CD4-positive, alpha-beta T cell treated with Interleukin-4 for 4 hours (primary cell): ENCODE results near the gene GPHN.
"Not testable (repeated sequence)": the region's sequence is repeated elsewhere in the genome, so short reads cannot be mapped to it uniquely, and the experiment has no call there.

Source experiments
- DNase-seq: peaks from one replicate; pipeline ENCODE4 v3.0.0-alpha.2; 2020

GPHN gene

DNA sequence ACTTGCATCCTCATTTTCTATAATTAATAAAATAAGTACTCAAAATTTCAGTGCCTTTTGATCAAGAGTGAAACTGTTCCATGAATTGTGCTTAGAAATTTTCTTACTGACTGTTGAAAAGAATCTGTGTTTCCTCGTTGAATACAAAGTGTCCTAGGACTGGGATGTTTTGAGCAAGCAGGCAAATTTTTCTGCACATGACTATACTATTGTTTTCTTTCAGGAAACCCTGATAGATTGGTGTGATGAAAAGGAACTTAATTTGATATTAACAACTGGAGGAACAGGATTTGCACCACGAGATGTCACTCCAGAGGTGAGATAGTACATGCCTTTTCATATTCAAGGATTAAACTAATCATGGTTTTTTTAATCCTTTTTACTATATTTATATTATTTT lies 316.3 kb downstream of the GPHN start:
- DNase-seq = no peak

DNA sequence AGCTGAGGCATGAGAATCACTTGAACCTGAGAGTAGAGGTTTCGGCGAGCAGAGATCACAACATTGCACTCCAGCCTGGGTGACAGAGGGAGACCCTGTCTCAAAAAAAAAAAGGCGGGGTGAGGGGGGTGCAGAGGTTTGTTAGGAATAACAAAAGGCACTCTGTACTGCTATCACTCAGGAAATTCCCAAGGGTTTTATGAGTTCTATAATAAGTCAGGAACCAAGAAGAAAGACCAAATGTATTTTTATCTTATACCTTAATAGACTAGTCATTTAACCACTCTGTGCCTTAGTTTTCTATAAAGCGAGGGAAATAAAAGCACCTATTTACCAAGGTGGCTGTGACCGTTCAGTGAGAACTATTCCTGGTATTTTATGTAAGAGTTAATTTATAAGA lies 319.2 kb downstream of the GPHN start:
- DNase-seq = no peak

DNA sequence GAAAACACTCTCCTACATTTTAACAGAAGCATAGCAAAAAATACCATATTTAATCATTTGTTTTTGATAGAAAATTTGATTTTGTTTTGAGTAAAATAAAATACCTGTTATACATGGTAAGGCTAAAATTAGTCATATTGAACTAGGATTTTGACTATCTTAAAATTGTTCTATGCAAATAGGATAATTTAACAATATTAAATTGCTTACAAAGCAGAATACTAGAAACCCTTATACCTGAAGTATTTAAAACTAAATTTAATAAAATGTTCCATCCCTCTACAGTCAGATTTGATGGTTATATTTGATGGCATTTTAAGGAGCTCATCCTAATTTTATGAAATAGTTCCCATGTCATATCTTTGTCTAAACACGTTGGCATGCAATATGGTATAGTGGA lies 323.2 kb downstream of the GPHN start:
- no peak for DNase-seq

DNA sequence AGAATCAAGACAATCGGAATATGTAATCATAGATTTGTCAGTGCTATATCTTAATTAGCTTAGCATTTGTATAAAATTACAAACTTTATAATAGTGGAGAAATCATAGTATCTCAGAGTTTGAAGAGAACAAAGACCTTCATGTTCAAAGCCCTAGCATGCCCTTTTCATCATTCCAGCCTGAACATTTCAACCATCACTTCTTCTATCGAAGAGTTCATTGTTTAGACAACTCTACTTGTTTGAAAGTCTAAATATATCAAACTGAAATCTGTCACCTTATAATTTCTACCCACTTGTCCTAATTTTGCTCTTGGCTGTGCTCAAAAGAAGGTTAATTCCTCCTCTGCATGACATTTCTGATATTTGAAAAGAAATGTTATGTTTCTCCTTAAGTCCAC lies 325.9 kb downstream of the GPHN start:
- DNase-seq = no peak

DNA sequence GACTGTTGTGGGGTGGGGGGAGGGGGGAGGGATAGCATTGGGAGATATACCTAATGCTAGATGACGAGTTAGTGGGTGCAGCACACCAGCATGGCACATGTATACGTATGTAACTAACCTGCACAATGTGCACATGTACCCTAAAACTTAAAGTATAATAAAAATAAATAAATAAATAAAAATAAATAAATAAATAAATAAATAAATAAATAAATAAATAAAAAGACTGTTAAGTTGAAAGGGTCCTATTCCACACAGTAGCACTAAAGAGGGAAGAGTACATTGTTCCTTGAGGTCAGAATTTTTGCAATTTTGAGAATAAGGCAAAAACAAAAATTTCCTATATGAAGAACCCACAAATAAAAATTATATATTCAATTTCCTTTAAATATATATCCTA lies 329.5 kb downstream of the GPHN start:
- not testable (repeated sequence) for DNase-seq

DNA sequence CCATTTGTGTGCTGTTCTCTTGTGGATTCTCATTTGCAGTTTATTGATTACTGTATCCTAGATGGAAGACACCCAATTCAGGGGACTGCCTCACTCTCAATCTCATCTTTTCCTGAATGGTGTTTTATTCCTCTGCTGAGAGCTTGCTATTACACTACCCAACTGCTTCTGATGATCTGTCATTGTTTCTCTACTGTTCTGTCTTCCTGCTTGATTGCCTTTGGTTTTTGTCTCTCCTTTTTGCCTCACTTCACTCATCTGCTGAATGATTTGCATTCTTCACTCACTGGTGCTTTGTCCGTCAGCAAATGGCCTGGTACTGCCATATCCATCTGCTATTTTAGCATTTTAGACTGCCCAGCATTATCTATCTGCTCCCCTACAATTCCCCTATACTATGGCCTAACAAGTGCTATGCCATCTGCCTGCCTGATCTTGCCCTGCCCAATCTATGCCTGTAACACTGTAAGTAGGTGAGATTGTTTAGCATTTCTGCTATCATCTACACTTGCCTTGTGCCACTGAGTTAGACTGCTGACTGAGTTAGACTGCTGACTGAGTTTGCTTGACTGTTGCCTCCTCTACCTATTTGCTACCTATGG lies 335.1 kb downstream of the GPHN start:
- no peak for DNase-seq

DNA sequence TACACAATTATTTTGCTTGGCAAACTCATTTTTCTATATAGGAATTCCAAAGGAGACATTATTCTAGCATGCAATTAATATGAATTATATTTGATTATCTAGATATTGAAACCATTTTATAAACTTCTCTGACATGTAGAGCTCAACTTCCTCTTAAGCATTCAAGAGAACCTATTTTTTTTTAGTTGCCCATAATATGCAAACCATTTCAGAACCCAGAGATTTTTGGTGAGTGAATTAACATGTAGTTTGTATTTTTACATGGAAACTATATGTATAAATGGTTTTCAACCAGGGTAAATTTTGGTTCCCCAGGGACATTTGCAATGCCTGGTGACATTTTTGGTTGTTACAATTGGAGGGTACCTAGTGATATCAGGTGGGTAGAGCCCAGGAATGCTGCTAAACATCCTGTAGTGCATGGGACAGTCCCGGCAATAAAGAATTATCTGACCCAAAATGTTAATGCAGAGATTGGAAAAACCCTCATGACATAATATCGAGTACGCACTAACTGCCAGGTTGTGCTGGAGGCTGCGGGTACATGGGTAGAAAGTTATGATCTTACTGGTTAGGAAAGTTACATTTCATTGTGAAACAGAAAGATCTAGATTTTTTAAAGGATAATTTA lies 342.4 kb downstream of the GPHN start:
- no peak for DNase-seq

DNA sequence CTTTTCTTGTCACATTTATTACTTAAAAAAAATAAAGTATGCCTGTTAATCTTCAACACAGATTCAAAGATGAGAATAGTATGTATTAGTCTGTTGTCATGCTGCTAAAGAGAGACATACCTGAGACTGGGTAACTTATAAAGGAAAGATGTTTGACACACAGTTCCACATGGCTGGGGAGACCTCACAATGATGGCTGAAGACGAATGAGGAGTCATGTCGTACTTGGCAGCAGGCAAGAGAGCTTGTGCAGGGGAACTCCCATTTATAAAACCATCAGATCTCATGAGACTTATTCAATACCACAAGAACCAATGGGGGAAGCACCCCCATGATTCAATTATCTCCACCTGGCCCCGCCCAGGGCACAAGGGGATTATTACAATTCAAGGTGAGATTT lies 345.4 kb downstream of the GPHN start:
- DNase-seq = no peak

DNA sequence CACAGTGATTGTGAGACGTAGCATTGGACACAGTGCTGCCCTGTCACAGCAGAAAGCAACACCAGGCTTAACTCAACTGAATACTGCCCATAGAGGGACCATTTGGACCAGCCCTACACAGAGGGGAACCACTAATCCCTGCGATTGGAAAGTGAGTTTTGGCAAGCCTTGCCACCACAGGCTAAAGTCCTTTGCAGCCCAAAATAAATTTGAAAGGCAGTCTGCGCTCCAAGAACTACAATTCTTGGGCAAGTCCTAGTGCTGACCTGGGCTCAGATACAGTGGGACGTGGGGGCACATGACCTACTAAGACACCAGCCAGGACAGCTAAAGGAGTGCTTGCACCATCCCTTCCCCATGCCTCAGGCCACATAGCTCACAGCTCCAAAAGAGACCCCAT lies 349.9 kb downstream of the GPHN start:
- no peak for DNase-seq

DNA sequence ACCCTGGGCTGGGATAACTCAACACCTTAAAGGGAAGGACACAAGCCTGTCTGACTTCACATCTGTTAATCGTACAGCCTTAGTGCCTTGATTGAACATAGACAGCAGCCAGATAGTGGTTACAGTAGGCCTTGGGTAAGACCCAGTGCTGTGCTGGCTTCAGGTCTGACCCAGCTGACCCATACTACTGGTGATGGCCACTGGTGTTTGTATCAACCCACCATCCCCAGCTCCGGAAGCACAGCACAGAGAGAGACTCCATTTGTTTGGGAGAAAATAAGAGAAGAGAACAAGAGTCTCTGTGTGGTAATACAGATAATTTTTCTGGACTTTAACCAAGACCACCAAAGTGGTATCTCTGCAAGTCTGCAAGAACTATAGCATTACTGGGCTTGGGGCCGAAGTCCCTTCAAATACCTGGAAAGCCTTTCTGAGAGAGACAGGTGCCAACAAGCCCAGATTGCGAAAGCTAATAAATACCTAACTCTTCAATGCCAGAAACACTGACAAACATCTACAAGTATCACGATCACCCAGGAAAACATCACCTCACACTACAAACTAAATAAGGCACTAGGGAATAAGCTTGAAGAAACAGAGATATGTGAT lies 351.2 kb downstream of the GPHN start:
- DNase-seq = no peak

DNA sequence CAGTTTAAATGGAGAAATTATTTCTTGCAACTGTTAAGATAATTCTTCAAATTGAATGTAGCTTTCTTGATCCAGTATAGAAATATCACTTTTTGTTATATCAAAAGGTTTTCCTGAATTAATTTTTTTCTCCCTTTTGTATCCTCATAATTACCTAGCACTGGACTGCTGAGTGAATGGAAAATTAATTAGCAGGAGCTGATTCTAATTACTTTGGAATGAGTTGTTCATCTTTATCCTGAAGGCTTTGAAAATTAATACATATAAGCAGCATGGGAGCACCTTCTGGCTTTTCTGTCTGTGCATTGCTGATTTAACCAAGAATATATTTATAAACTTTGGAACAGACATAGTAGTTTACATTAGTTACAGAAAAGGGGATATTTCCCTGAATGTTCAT lies 373.6 kb downstream of the GPHN start:
- DNase-seq = no peak

DNA sequence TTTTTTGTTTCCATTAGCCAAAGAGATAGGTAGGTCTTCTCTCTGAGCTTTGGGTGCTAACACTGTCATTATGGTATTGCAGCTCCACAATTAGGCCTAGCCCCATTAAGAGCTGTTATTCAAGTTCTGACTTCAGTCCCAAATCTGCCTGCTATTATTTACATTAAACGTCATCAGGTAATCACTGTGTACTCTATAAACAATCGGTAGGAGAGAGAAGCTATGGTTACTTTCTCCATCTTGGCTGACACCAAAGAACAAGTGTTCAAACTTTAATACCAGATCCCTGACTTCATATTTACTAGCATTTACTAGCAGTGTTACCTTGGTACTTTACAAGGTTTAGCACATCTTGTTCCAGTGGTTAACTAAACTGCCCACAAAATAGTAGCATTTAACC lies 376.2 kb downstream of the GPHN start:
- DNase-seq = no peak

DNA sequence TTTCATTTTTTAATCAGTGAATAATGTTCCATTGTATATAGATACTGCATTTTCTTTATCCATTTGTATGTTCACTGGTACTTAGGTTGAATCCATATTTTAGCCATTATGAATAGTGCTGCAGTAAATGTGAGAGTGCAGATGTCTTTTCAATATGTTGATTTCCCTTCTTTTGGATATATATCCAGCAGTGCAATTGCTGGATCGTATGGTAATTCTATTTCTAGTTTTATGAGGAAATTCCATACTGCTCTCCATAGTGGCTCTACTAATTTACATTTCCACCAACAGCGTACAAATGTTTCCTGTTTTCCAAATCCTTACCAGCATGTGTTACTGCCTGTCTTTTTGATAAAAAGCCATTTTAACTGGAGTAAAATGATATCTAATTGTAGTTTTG lies 392.8 kb downstream of the GPHN start:
- no peak for DNase-seq

DNA sequence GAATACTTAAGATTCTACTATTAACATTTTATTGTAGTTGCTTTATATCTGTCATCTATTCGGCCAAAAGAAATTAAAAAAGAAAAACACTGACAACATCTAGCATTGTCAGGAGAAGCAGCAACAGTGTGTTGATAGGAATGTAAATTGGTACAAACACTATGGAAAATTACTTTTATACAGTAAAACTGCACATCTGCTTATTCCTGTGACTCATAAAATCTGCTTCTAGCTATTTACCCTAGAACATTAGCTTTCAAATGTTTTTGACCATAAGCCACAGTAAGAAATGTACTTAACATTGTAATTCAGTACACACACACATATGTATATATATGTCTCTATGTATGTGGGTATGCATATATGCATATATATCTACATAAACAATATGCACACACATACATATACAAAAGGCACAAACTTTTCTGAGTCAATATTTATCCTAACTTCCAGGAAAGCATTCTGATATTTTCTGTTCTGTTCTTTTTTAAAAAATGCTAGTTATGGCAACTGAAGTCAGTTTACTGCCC lies 402.4 kb downstream of the GPHN start:
- DNase-seq = no peak

DNA sequence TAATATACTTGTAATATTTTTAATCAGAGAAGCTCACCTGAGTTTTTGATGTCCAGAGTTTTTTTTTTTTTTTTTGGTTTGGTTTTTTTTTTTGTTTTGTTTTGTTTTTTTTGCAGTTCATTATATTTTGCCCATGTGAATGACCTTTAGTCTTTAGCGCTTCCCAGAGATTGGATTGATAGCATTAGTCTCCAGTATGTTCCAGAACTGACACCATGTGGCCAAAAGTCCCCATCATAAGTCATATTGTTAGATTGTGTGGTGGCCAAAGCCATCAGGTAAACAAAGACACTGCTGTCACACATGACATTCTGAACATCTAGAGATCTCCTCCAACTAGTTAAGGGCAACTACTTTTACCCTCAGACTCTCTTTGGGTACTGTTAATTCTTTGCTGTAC lies 408.5 kb downstream of the GPHN start:
- DNase-seq = no peak

DNA sequence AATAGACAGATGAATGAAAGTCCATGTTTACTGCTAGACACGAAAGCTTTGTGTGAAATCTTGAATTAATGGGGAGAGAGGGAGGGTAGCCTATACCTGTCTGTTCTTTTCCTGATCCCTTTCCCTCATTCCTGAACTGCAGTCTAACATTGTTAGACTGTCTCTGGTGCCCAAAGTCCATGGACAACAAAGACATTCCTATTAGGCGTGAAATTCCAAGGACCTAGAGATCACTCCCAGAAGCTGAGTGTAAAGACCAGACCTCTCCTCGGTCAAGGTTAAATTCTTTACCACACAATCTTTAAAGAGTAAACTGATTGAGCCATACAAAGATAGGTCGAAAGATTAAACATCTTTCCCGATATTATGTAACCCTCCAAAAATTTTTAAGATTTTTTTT lies 410.6 kb downstream of the GPHN start:
- DNase-seq = no peak

DNA sequence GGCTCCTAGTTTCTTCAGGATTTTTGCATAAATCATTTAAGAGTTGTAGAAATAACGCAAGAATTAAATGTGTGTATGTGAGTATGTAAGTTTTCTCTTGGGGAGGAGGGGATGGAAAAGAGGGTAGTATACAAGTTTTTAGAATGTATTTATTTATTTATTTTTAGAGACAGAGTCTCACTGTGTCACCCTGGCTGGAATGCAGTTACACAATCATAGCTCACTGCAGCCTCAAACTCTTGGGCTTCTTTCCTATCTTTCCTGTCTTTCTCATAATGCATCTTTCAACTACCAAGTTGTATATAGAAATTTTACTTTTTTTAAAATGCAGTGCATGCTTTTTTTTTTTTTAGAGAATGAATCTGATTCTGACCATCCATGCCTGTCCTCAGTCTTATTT lies 412.2 kb downstream of the GPHN start:
- no peak for DNase-seq

DNA sequence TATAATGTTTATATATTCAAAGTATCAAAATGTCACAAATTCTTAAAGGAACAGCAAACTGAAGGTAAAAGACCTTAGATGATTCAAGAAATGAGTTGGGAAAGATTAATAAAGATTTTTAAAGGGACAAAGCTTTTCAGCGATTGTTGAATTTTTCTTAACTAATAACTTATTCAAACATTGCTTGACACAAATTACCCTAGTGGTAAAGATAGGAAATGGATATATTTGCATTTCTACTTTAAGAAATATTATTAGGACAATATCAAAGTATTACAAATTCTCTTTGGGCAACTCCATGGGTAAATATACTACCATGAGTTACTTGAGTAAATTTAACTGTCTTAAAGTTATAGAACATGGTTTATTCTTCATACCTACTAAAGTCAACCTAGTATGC lies 415.3 kb downstream of the GPHN start:
- DNase-seq = no peak

DNA sequence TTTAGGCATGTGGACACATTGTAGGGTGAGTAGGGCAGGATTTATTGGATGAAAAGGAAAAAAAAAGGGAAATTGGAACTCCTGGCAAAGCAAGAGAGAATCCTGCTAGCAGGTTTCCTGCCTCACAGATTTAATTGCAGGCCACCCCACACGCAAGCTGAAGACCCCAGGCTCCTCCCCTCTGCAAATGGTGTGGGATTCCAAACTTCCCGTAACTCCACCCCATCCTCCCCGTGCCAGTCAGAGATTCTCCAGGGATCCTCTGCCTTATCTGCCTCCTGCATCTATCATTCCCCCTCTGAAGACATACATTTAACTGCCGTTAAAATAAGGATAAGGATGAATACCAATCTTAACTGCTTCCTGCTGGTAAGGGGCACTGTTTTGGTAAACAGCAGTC lies 431.5 kb downstream of the GPHN start:
- DNase-seq = no peak

DNA sequence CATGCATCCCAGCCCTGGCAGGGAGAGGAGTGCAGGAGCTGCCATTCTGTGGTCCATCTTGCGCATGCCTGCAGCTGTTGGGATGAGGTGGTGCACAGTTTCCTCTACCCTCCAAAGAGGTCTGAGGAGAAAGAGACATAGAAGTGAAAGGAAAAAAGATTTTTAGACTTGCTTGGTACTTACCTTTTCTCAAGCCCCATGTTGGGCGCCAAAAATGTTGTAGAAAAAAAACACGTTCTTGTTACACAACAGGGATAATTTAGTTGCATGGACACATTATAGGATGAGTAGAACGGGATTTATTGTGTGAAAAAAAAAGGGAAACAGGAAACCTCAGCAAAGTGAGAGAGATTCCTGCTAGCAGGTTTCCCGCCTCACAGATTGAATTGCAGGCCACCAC lies 436.9 kb downstream of the GPHN start:
- no peak for DNase-seq

DNA sequence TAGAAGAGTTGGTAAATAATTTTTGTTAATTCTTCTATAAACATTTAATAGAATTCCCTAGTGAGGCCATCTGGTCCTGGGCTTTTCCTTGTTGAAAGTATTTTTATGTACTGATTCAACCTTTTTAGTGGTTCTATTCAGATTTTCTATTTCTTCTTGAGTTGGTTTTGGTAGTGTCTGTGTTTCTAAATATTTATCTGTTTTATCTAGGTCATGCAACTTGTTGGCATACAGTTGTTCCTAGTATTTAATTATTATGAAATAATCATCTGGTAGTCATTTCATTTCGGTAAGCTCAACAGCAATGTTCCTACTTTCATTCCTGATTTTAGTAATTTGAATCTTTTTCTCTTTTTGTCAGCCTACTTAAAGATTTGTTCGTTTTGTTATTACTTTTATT lies 447.2 kb downstream of the GPHN start:
- no peak for DNase-seq

DNA sequence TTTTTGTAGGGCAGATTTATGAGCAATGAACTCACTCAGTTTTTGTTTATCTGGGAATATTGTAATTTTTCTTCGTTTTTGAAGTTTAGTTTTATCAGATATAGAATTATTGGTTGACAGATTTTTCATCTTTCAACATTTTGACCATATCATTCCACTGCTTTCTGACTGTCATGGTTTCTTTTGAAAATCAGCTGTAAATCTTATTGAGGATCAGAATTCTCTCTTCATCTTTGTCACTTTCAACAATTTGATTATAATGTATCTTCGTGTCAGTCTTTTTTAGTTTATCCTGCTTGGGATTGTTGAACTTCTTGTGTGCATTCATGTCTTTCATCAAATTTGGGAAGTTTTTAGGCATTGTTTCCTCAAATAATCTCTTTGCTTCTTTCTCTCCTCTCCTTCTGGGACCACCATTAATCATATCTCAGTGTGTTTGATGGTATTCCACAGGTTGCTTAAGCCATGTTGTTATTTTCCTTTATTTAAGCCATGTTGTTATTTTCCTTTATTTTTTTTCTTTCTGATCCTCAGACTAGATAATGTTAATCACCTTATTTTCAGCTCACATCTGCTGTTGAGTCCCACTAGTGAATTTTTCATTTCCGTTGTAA lies 451.6 kb downstream of the GPHN start:
- no peak for DNase-seq

DNA sequence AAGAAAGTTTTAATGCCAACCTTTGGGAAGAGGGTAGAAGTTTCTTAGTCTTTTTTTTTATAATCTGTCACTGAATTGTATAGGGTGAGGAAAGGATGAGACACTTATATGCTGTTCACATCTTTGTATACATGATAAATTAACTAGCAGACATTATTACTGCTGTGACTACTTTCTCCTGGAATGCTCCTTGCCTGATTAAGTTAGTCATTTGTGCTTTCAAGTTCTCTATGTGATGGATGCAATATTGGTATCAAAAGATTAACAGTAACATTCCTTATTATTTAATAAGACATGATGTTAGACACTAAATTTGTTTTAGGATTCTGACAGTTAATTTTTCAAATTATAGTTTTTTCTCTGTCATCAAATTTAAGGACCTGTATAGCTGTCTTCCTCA lies 457.9 kb downstream of the GPHN start:
- DNase-seq = no peak

DNA sequence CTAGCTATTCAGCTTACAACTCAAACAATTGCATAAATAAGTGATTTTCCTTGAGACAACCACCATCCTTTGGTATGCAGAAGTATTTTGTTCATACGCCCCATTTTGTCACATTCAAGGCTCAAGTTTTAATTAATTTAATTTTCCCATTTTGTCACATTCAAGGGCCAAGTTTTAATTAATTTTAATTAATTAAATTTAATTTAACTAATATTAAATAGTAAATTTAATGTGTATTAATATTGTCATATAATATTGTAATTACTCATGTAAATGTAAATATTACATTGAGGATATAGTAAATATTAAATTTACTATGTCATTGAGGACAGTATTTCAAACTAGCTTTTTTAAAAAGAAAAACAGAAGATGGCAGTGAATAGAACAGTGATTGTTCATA lies 464.5 kb downstream of the GPHN start:
- DNase-seq = no peak
